Activated CD8-positive, alpha-beta memory T cell treated with anti-CD3 and anti-CD28 coated beads for 1 hour (primary cell): ENCODE measurements around the gene FAM228B.
"Not testable (repeated sequence)": the region's sequence is repeated elsewhere in the genome, so short reads cannot be mapped to it uniquely, and the experiment has no call there.

ENCODE experiments used
- DNase-seq, 2 donors: peaks; one replicate each; pipeline ENCODE4 v3.0.0-alpha.2; 2020; ENCODE audit warnings: low read depth in 1 of 2; ENCODE audit errors: extremely low read depth in 1 of 2

FAM228B gene

DNA sequence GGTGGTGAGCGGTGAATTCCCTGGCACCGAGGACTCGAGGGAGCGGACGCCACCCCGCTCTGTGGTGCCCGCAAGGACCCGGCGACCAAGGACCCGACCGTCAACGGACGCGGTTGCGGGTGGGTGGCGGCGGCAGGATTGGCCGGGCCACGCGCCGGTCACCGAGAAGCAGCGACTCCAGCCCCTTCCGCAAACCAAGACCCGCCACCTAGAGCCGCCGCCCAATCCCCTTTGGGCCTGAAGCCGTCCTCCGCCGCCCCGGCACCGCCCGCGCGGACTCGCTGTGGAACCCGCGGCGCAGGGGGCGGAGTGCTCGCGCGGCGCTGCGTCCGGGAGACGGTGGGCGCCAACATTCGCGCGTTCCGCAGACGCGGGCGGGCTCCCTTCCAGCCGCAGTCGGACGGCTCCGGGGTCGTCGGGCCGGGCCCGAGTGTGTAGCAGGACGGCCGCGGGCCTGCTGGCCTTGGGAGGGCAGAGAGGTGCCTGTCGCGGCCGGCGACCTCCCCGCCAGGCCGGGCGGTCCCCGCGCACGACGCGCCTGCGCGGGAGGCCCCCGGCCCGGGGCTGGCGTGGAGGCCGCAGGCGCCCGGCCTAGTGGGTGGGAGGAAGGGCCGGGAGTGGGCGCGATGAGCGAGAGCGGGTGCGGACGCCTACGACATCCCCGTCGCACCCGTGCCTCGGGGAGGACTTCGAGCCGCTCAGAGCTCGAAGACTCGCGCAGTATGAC, at the start of gene FAM228B, which contains the start of gene PFN4:
Gene FAM228B, plus strand, starts transcription at position 275 of the 727 bp plus-strand sequence. CDS start 893 bp downstream, outside the sequence.
Gene PFN4, minus strand, starts transcription at position 140 of the 727 bp plus-strand sequence. CDS start 799 bp downstream, outside the sequence.
- DNase-seq, result peak in 1 of 2 donors; percentile 34

DNA sequence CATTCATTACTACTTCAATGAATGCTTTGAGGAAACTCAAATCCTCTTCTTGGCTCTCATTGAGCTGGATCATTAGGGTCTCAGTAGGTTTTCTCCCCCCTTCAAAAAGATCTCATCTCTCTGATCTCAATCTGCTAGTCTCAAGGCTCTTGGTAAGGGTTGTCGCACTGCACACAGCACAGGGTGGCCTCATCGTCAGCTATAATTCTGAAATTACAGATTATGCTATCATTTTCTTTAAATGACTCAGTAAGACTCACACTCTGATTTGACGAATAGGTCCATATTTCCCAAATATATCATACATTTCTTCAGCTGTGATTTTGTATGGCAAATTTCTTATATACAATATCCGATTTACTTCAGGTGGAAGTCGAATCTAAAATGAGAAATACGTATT, 49.5 kb upstream of the FAM228B start:
- no peak for DNase-seq

DNA sequence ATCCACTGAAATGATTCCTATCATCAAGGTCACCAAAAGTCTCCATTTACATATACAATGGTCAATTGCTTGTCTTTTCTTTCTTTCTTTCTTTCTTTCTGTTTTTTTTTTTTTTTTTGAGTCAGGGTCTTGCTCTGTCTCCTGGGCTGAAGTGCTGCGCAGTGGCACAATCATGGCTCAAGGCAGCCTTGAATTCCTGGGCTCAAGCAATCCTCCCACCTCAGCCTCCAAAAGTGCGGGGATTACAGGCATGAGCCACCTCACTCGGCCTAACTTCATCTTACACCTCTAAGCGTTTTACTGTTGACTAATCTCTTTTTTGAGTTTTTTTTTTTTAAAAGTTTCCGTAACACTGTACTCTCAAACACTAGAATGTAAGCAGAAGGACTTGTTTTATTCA, 48.0 kb upstream of the FAM228B start:
- no peak for DNase-seq

DNA sequence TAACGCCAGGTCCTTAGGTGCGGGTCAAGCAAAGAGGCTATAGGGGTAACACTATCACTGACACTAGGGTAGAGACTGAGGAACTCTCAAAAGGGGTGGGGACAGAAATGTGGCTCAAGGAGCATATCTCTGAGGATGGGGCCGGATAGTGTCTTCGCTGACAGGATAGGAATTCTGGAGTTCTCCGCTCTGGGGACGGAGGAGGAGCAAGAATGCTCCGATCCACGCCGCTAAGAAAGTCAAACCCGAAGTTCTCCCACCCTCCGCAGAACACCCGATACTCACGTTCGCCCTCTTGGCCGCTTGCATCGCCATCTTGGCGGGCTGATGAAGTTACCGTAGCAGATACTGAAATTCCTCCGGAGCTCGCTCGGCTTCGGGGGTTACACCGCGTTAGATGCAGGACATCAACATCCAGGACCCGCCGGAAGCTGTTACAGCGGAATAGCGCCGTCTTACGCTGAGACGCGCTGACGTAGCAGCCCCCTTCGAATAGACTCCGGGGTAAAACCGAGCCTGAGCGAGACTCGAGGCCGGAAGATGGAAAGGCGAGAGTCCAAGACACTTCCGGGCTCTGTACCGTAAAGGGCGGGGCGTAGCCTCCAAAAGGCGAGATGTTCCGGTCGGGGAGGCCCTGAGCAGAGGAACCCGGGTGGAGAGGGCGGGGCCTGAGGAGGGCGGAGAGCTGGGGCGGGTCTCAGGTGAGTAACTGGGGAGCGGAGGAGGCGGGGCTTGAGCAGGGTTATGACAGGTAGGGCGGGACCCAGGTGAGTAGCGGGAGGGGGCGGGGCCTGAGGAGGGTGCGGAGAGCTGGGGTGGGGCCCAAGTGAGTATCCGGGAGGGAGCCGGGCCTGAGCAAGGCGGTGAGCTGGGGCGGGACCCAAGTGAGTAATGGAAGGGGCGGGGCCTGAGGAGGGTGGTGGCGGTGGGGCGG, 47.1 kb upstream of the FAM228B start, which contains the start of gene SF3B6:
Gene SF3B6, minus strand, starts transcription at position 412 of the 934 bp plus-strand sequence. Its CDS starts 97 bp downstream, at position 315.
- DNase-seq, result peak; percentile 99 to 100

DNA sequence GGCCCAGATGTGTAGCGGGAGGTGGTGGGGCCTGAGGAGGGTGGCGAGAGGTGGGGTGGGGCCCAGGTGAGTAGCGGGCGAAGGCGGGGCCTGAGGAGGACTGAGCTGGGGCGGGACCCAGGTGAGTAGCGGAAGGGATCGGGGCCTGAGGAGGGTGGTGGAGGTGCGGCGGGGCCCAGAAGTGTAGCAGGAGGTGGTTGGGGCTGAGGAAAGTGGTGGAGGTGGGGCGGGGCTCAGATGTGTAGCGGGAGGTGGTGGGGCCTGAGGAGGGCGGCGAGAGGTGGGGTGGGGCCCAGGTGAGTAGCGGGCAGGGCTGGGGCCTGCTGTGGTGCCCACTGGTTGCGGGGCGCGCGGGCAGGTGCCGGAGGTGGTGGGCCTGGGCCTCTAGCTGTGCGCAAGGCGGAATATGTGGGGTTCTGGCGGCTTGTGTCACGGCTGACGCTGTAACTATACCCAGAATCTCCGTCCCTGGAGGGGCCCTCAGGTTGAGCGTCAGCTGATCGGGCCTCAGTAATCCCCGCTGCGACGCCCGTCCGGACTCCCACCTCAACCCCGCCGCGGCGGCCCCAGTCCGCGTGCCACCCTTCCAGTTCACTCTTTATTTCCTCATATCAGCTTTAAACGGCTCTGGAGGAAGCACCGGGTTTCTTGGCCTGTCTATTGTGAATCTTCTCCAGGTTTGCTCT, 46.3 kb upstream of the FAM228B start:
- no peak for DNase-seq

DNA sequence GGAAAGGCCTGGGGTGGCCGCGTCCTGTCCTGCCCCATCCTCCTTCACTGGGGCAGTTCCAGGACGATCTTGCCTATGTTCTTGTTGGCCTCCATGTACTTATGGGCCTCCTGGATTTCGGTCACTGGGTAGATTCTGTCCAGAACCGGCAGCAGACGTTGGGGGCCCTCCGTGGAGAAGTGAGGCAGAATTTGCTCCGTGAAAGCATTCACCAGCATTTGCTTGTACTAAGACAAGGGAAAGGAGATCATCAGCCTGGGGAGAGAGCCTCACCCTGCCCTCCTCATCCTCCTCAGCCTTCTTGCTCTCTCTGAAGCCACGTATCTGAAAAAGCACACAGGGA, 45.8 kb upstream of the FAM228B start:
- no peak for DNase-seq

DNA sequence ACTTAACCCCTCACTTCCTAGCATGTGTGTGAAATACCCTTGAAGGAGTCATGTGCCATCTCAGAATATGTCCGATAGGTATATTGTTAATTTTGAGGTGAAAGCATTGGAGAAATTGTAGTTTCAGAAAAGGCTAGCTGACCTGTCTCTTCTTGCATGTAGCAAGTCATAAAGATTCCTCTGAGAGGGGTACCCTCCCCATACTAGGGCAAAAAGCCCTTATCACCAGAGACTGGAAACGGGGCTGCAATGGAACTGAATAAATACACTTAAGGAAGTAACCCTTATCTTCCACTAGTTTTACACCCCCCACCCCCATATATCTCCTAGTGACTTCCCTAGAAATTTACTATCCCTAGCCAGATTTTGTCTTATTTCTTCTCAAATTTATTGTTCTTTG, 45.4 kb upstream of the FAM228B start:
- DNase-seq, result no peak

DNA sequence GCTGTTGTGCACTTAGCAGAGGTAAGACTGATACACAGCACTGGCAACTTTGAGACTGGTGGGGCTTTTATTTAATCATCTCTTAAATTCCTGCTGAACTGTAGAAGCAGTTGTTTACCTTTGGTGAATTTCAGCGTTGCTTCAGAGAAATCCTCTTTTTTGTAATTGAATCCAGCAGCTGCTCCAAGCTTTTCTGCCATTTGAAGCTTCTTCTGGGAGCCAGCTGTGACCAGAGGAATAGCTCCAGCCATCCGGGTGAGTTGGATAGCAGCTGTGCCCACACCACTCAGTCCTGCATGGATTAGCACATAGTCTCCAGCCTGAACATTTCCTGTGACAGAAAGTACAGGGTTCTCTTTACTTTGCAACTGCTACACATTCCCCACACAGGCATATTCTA, 42.6 kb upstream of the FAM228B start:
- DNase-seq, result no peak

DNA sequence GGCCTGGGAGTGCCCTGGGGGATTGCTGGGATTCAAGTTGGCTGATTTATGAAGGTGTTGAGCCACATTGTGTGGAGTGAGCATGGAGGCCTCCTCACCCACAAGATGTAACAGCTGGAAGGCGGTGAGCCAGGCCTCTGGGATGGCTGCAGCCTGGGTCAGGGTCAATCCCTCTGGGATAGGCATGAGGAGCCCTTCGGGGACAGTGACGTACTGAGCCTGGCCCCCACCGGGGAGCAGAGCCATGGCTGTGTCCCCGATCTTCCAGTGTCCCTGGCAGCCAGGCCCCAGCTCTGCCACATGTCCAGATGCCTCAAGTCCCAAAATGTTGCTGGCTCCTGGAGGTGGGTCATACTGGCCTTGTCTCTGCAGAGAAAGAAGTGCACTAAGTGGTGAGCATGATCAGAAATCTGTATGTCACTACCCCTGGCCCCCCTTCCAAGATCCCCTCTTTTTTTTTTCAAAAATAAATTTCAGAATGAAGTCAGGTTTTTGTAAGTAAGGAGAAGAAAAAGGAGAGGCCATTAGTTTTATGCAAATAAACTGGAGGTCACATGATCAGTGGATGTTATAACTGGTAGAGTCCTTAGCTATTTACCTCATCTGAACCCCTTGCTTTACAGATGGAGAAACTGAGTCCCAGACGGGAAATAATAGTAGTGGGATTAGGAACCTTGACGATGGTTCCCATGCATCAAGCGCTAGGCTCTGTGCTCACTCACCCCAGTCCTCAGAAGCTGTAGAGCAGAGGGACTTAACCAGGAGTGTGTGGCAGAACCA, 40.3 kb upstream of the FAM228B start:
- no peak for DNase-seq

DNA sequence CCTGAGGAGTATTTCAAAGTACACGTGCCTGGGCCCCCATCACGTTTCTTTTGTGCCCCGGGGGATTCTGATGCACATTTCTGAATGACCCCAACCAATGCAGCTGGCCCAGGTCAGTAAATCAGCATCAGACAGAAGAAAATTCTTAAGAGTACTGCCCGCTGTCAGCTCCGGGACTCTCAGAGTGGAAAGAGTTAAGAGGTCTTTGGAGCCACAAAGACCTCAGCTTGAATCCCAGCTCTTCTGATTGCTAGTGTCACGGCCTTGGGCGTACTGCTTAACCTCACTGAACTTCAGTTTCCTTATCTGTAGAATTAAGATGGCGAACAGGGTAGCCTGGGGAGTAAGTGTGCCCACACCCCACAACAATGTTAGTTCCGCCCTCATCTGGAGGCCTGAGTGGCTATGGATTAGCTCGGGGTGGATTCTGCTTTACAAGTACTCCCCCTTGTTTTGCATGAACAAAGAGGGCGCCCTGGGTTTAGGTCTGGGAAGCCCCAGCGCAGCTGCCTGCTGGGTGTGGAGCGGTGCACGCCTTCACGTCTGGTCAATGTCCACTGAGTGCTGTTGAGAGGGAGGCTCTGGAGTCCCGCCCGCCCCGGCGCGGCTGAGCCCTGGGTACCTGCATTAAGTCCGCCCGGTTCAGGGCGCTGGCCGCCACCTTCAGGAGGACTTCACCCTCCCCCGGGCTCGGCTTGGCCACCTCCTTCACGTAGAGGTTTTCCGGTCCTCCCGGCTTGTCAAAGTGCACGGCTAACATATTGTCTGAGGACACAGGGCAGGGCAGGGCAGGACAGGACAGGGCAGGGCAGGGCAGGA, 39.5 kb upstream of the FAM228B start:
- no peak for DNase-seq

DNA sequence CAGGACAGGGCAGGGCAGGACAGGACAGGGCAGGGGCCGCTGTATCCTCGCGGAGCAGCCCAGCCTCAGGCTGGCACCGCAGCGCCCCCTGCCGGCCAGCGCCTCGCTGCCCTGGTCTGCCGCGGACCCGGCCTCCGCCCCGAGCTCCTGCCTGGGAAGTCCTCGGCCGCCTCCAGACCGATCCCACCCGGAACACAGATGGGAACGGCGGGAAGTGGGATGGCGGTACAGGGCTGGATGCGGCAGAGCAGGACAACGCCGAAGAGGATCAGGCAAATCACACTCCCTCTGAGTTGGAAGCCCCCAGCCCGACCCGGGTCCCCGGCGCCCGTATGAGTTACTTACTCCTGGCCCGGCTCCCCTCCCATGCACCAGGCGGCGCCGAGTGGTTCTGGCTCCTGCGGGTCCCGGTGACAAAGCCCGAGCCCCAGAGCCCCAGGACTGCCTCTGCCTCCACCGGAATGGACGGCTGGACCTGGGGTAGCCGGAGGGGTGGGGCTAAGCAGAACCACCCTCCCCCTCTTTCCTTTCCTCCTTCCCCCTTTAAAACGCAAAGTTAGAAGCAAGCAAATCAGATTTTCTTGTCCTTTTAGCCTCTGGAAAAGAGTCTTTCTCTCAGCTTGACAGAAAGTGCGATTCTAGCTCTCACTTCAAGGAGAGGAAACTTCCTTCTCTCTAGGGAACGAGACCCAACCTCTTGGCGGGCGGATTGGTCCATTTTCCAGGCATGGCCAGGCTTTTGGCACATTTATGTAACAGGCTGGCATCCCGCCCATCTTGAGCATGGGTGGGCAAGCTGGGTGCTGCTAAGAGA, 38.7 kb upstream of the FAM228B start, which contains the start of gene TP53I3:
Gene TP53I3, minus strand, starts transcription at position 449 of the 814 bp plus-strand sequence. CDS start 508 bp downstream, outside the sequence.
- peak in 1 of 2 donors; percentile 76 for DNase-seq

DNA sequence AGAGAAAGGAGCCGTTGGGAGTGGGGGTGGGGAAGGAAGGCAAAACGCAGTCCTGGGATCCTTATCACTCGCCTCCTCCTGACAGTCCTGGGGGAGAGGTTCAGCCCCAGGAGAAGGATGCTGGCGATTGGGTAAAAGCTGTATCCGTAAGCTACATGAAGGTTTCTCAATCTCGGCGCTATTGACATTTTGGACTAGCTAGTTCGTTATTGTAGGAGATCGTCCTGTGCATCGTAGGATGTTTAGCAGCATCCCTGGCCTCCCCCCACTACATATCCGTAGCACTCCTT, 38.1 kb upstream of the FAM228B start:
- DNase-seq, result no peak

DNA sequence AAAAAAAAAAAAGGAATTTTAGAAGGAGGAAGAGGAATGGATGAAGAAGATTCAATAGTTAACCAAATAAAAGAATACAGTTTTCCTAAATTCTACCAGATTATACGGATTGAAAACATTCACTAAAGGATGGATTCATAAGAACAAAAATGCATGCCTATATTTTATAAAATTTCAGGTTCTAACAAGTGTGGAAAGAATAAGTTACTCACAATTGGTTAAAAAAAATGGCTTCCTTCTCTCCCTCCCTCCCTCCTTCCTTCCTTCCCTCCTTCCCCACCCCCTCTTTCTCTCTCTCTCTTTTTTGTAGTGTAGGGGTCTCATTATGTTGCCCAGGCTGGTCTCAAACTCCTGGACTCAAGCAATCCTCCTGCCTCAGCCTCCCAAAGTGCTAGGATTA, 37.0 kb upstream of the FAM228B start:
- DNase-seq, result no peak

DNA sequence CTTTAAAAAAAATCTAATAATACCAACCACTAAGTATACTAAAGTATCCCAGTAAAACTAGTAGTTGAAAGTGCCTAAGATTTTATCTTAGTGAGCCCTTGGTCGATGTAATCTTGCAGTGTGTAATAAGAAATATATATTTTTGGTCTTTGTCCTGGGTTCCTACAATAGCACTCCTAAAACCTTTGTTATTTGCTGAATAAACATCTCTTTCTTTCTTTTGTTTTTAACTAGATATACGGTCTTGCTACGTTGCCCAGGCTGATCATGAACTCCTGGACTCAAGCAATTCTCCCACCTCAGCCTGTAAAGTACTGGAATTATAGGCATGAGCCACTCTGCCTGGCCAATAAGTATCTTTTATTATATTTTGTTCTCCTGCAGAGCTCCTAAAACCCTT, 36.2 kb upstream of the FAM228B start:
- DNase-seq, result no peak

DNA sequence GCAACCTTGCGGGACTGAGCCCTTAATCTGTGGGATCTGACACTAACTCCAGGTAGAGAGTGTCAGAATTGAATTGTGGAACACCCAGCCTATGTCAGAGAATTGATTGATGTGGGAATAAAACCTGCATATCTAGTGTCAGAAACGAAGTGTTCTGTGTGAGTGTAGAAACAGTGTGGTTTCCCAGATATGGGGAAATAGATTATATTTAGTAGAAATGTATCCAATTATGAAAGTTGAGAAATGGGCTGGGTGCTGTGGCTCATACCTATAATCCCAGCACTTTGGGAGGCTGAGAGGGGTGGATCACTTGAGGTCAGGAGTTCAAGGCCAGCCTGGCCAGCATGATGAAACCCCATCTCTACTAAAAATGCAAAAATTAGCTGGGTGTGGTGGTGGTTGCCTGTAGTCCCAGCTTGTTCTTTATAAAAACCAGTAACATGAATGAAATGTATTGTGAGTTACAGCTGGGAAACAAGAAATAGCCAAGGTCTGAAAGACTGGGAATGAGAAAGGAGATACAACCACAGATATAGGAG, 34.4 kb upstream of the FAM228B start:
- DNase-seq, result no peak

DNA sequence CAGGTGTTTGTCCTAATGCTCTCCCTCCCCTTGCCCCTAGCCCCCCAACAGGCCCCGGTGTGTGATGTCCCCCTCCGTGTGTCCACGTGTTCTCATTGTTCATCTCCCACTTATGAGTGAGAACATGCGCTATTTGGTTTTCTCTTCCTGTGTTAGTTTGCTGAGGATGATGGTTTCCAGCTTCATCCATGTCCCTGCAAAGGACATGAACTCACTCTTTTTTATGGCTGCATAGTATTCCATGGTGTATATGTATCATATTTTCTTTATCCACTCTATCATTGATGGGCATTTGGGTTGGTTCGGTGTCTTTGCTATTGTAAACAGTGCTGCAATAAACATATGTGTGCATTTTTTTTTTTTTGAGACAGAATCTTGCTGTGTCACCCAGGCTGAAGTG, 30.0 kb upstream of the FAM228B start:
- DNase-seq, result not testable (repeated sequence)

DNA sequence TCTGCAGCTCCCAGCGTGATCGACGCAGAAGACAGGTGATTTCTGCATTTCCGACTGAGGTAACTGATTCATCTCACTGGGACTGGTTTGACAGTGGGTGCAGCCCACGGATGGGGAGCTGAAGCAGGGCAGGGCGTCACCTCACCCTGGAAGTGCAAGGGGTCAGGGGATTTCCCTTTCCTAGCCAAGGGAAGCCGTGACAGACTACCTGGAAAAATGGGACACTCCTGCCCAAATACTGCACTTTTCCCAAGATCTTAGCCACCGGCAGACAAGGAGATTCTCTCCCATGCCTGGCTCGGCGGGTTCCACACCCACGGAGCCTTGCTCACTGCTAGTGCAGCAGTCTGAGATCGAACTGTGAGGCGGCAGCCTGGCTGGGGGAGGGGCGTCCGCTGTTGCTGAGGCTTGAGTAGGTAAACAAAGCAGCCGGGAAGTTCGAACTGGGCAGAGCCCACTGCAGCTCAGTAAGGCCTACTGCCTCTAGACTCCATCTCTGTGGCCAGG, 28.0 kb upstream of the FAM228B start:
- not testable (repeated sequence) for DNase-seq

DNA sequence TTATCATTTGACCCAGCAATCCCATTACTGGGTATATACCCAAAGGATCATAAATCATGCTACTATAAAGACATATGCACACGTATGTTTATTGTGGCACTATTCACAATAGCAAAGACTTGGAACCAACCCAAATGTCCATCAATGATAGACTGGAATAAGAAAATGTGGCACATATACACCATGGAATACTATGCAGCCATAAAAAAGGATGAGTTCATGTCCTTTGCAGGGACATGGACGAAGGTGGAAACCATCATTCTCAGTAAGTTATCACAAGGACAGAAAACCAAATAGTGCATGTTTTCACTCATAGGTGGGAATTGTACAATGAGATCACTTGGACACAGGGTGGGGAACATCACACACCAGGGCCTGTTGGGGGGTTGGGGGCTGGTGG, 22.5 kb upstream of the FAM228B start:
- not testable (repeated sequence) for DNase-seq
